PC-9 (cell line): Measurements from ENCODE around the gene PIK3R4. TPM values are rescaled to one million over a fixed set of nuclear protein-coding genes. Genes with fewer than 3 reads are reported as not detected.

Experiments
- BruUV-seq: library from RNA; stranded (reverse); fragments of 400-500 nt; replicated peaks from 2 replicates; lab custom pipeline; 2021; lab: Mats Ljungman, UMichigan
- CTCF ChIA-PET: fragments of 300-600 bp; sonication (Branson Sonifier 250); formaldehyde crosslinking; loops from one replicate; lab custom pipeline; 2022; ENCODE audit warnings: antibody characterized with exemption; lab: Charles Lee
- POLR2A ChIA-PET: fragments of 300-600 bp; sonication (Branson Sonifier 250); formaldehyde crosslinking; loops from one replicate; lab custom pipeline; 2022; ENCODE audit warnings: antibody characterized with exemption; ENCODE audit not compliant: unreplicated experiment; lab: Charles Lee
- DNase-seq, 2 experiments: peaks; one replicate each; pipeline versions ENCODE4 v3.0.0 to v3.0.0-alpha.2; 2015 to 2022; ENCODE audit warnings: mixed read lengths in 1 of 2
- H2AFZ ChIP-seq: fragments of 200-600 bp; sonication (generic); 2 replicates; pipeline ENCODE4 v1.8.1; 2017; ENCODE audit warnings: antibody characterized with exemption
- H3F3A ChIP-seq: fragments of 200-600 bp; sonication (generic); 2 replicates; pipeline ENCODE4 v1.8.1; 2017; ENCODE audit warnings: antibody characterized with exemption, mild to moderate bottlenecking, low read depth; ENCODE audit not compliant: insufficient read depth
- H3K27ac ChIP-seq: fragments of 200-600 bp; sonication (generic); 2 replicates; pipeline ENCODE4 v1.6.1; 2016; ENCODE audit warnings: mixed run types
- H3K27me3 ChIP-seq: fragments of 200-600 bp; sonication (generic); 2 replicates; pipeline ENCODE4 v1.6.1; 2016; ENCODE audit warnings: low read depth, mixed run types; ENCODE audit not compliant: insufficient read depth
- H3K36me3 ChIP-seq: fragments of 200-600 bp; sonication (generic); 2 replicates; pipeline ENCODE4 v1.6.1; 2016; ENCODE audit warnings: low read depth, mixed run types
- H3K4me1 ChIP-seq: fragments of 200-600 bp; sonication (generic); replicated peaks from 2 replicates; pipeline ENCODE4 v1.6.1; 2016; ENCODE audit warnings: mixed run types; ENCODE audit not compliant: insufficient read depth
- H3K4me2 ChIP-seq: fragments of 200-600 bp; sonication (generic); 2 replicates; pipeline ENCODE4 v1.6.1; 2017; ENCODE audit warnings: mixed run types
- H3K4me3 ChIP-seq: fragments of 200-600 bp; sonication (generic); 2 replicates; pipeline ENCODE4 v1.6.1; 2016; ENCODE audit warnings: mixed run types
- H3K79me2 ChIP-seq: fragments of 200-600 bp; sonication (generic); 2 replicates; pipeline ENCODE4 v1.6.1; 2017; ENCODE audit warnings: low read depth, mixed run types
- H3K9me2 ChIP-seq: fragments of 200-600 bp; sonication (generic); 2 replicates; pipeline ENCODE4 v1.8.1; 2017; ENCODE audit warnings: mild to moderate bottlenecking; ENCODE audit not compliant: insufficient read depth
- H3K9me3 ChIP-seq: fragments of 200-600 bp; sonication (generic); 2 replicates; pipeline ENCODE4 v1.8.1; 2016; ENCODE audit warnings: low read depth; ENCODE audit not compliant: insufficient read depth
- H4K20me1 ChIP-seq: fragments of 200-600 bp; sonication (generic); 2 replicates; pipeline ENCODE4 v1.8.1; 2017; ENCODE audit not compliant: insufficient read depth
- EZH2 ChIP-seq: fragments of 200-600 bp; sonication (generic); IDR thresholded peaks from 2 replicates; pipeline ENCODE4 v1.8.0; 2017; ENCODE audit warnings: antibody characterized with exemption, low read depth
- intact Hi-C: fragments of 100-400 bp; cut with micrococcal nuclease; formaldehyde crosslinking; loops from one replicate; pipeline ENCODE4 v1.10.0; 2022; ENCODE audit not compliant: unreplicated experiment
- total RNA-seq: library from RNA; stranded (reverse); gene quantifications from 2 replicates; pipeline ENCODE4 v1.2.3, GENCODE V29; 2021
- TF ChIP-seq, protein P1 (sequence below): fragments of 200-600 bp; sonication (generic); conservative IDR thresholded peaks from 2 replicates; pipeline ENCODE4 v1.6.1; 2017; ENCODE audit warnings: mixed run types, antibody characterized with exemption, mild to moderate bottlenecking, moderate library complexity

Gene PIK3R4
- total RNA-seq, 1 experiment from 2014 or later, result 35.2 TPM

DNA sequence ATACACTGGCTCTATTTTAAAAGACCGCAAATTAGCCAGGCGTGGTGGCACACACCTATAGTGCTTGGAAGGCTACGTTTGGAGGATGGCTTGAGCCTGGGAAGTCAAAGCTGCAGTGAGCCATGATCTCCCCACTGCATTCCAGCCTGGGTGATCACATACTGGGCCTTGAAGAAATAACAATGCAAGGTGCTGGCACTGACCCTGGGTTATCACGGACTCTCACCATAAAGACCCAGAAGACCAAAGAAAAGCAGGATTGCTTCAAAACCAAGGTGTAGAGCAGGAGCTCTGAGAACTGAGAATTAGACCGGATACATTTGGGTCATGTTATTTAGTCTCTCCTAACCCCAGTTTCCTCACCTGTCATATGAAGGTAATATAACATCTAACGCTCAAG lies 14.8 kb downstream of the PIK3R4 start:
- CTCF ChIA-PET, result no interaction called here
- no peak for DNase-seq
- H2AFZ ChIP-seq, result no peak overlapping the region

DNA sequence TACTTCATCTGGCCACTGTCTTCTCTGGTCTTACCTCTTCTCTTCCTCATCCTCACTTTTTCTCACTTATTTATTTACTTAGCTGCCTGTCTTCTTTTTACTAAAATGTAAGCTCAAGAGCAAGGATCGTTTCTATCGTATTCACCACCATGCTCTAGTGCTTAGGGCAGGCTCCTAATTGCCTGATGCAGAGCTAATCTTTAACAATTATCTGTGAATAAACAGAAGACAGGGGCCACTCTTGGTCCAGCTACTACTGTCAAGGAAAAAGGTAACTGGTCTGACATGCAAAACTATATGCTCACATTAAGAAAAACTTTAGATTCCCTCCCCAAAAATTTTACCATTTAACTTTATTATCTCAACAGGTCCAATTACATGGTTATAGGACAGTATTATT lies 17.5 kb downstream of the PIK3R4 start:
- no peaks in the 10 kb centered on the region; the same call in 1 of the 2 replicates for H3F3A ChIP-seq
- H3K4me3 ChIP-seq, result no peak overlapping the region
- H4K20me1 ChIP-seq, result 0 out of 2 replicates have a peak, but pooled peaks cover 7% of the 10 kb centered on the region
- no peak for DNase-seq
- no peaks in the 10 kb centered on the region for H3K27me3 ChIP-seq
- H3K4me2 ChIP-seq, result no peak overlapping the region
- no peaks in the 10 kb centered on the region for H3K79me2 ChIP-seq
- CTCF ChIA-PET, result no interaction called here
- intact Hi-C loops, result no loop called here
- H3K9me2 ChIP-seq, result no peaks in the 10 kb centered on the region
- TF ChIP-seq, protein P1, sequence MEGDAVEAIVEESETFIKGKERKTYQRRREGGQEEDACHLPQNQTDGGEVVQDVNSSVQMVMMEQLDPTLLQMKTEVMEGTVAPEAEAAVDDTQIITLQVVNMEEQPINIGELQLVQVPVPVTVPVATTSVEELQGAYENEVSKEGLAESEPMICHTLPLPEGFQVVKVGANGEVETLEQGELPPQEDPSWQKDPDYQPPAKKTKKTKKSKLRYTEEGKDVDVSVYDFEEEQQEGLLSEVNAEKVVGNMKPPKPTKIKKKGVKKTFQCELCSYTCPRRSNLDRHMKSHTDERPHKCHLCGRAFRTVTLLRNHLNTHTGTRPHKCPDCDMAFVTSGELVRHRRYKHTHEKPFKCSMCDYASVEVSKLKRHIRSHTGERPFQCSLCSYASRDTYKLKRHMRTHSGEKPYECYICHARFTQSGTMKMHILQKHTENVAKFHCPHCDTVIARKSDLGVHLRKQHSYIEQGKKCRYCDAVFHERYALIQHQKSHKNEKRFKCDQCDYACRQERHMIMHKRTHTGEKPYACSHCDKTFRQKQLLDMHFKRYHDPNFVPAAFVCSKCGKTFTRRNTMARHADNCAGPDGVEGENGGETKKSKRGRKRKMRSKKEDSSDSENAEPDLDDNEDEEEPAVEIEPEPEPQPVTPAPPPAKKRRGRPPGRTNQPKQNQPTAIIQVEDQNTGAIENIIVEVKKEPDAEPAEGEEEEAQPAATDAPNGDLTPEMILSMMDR, result no peak
- BruUV-seq, result no TSS peak
- no peaks in the 10 kb centered on the region for H3K4me1 ChIP-seq
- no peak overlapping the region for H2AFZ ChIP-seq
- POLR2A ChIA-PET, result no interaction called here
- H3K9me3 ChIP-seq, result no peaks in the 10 kb centered on the region
- peaks cover 6% of the 10 kb centered on the region; the same call in 1 of the 2 replicates for H3K36me3 ChIP-seq
- H3K27ac ChIP-seq, result no peak overlapping the region

More for the DNA sequence above, 14.8 kb downstream of the PIK3R4 start:
- no peak overlapping the region for H3K27ac ChIP-seq
- H3K4me2 ChIP-seq, result no peak overlapping the region
- 0 out of 2 replicates have a peak, but pooled peaks cover 2% of the 10 kb centered on the region for H4K20me1 ChIP-seq
- TF ChIP-seq, protein P1, result no peak
- TF ChIP-seq EZH2, result no peak
- H3K9me3 ChIP-seq, result no peaks in the 10 kb centered on the region
- no TSS peak for BruUV-seq
- no peaks in the 10 kb centered on the region for H3K4me1 ChIP-seq
- H3K36me3 ChIP-seq, result 0 out of 2 replicates have a peak, but pooled peaks cover 6% of the 10 kb centered on the region
- H3K4me3 ChIP-seq, result no peak overlapping the region
- H3K9me2 ChIP-seq, result no peaks in the 10 kb centered on the region
- POLR2A ChIA-PET, result no interaction called here
- H3K27me3 ChIP-seq, result no peaks in the 10 kb centered on the region
- 0 out of 2 replicates have a peak, but pooled peaks cover 3% of the 10 kb centered on the region for H3K79me2 ChIP-seq
- no peaks in the 10 kb centered on the region; the same call in 1 of the 2 replicates for H3F3A ChIP-seq
- intact Hi-C loops, result no loop called here

DNA sequence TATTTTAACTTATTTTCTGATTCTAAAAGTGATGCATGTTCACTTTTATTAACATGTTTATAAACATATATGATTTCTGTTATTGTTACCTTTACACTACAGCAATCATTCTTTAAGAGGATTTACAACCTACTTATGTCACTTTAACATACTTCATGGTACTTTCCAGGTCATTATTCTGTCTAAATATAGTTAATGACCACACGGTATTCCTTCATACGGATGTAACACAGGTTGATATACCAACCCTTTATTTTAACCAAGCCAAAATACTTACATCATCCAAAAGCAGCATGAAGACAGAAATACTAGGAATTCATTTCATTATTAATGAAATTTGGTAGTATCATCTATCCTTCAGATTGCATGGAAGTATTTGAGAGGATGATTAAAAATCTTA lies 18.6 kb downstream of the PIK3R4 start:
- no peak overlapping the region for H3K4me3 ChIP-seq
- no peak overlapping the region for H2AFZ ChIP-seq
- peaks cover 6% of the 10 kb centered on the region; the same call in 1 of the 2 replicates for H3K36me3 ChIP-seq
- DNase-seq, result no peak
- no peak overlapping the region for H3K4me2 ChIP-seq
- no TSS peak for BruUV-seq
- ChIA-PET POLR2A (no interaction called here), CTCF (no interaction called here)
- no peaks in the 10 kb centered on the region for H3K27me3 ChIP-seq
- H3K27ac ChIP-seq, result no peak overlapping the region
- 0 out of 2 replicates have a peak, but pooled peaks cover 5% of the 10 kb centered on the region for H4K20me1 ChIP-seq
- no peaks in the 10 kb centered on the region for H3K9me3 ChIP-seq
- no peak for TF ChIP-seq EZH2
- TF ChIP-seq, protein P1, result no peak
- no peaks in the 10 kb centered on the region for H3K9me2 ChIP-seq
- intact Hi-C loops, result no loop called here
- H3K79me2 ChIP-seq, result no peaks in the 10 kb centered on the region
- no peaks in the 10 kb centered on the region for H3K4me1 ChIP-seq
- H3F3A ChIP-seq, result no peaks in the 10 kb centered on the region; the same call in 1 of the 2 replicates
